HG03575 (cell line): ENCODE data around the gene STEAP1B.
"Not testable (repeated sequence)": the region's sequence is repeated elsewhere in the genome, so short reads cannot be mapped to it uniquely, and the experiment has no call there.

Experiments
- ATAC-seq: cut with Tn5 transposase; IDR thresholded peaks from one replicate; pipeline ENCODE4 v1.9.1; 2021; ENCODE audit not compliant: unreplicated experiment, insufficient number of reproducible peaks, low FRiP score; ENCODE audit errors: extremely low read depth

Gene STEAP1B

GRCh38 chr7:22441157-22441556 lies 58.8 kb downstream of the STEAP1B start:
- ATAC-seq, result no peak

DNA sequence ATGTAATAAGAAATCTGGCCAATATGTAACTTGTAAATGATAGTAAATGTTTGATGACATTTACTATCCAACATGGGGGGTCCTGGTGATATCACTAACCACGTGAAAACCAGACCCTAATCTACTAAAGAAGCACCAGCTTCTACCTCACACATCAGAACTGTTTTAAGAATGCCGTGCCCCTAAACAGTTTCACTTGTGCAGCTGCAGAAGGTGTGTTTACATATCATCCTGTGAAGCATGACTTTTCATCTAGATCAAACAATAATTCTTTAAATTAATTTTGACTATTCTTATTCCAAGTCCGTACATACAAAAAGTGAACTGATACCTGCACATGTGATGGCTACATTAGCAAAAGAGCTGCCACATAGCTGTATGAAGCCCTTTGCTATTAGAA lies 61.0 kb downstream of the STEAP1B start:
- ATAC-seq, result no peak

GRCh38 chr7:22436552-22436951 lies 63.4 kb downstream of the STEAP1B start:
- ATAC-seq, result not testable (repeated sequence)

GRCh38 chr7:22435720-22436119 lies 64.3 kb downstream of the STEAP1B start:
- ATAC-seq, result no peak

GRCh38 chr7:22435105-22435504 lies 64.9 kb downstream of the STEAP1B start:
- peak; percentile 73 for ATAC-seq

GRCh38 chr7:22433710-22434460 lies 66.1 kb downstream of the STEAP1B start:
- no peak for ATAC-seq

DNA sequence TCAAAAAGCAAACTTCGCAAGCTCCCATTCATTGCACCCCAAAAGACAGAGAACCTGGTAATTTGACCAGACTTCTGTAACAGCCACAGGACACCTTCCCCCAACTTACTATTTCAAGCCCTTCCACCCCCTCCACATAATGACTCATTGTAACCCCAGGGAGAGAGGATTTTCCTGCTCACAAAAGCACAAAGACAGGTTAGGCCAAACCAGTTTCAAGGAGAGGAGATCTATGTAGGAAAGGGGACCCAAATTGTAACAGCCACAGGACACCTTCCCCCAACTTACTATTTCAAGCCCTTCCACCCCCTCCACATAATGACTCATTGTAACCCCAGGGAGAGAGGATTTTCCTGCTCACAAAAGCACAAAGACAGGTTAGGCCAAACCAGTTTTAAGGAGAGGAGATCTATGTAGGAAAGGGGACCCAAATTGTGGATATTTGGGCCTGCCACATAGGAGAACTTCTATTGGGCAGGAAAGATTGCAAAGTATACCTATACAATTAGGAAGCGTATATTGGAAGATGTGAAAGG lies 66.8 kb downstream of the STEAP1B start:
- not testable (repeated sequence) for ATAC-seq

- no peak for ATAC-seq
Measured at GRCh38 chr7:22432203-22432718, 67.7 kb downstream of the STEAP1B start.

DNA sequence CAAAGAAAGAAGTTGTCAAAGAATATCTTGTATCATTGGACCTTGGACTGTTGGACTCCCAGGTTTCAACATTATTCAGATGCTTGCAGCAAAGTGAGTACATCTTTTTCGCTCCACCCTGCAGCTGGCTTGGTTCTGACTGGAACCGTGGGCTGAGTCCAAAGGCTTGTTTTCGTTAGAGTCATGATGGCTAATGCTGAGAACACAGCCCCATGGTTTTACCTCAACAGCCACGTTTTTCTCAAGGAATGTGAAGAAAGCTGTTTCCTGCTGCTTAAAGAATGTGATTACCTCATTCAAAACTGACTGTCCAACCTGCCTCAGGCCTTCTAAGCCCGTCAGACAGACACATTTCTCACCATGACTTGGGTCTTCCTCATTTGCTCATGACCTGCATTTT lies 69.5 kb downstream of the STEAP1B start:
- ATAC-seq, result no peak

- ATAC-seq, result no peak
Measured at GRCh38 chr7:22429386-22429785, 70.6 kb downstream of the STEAP1B start.

GRCh38 chr7:22427855-22428254 lies 72.1 kb downstream of the STEAP1B start:
- no peak for ATAC-seq

DNA sequence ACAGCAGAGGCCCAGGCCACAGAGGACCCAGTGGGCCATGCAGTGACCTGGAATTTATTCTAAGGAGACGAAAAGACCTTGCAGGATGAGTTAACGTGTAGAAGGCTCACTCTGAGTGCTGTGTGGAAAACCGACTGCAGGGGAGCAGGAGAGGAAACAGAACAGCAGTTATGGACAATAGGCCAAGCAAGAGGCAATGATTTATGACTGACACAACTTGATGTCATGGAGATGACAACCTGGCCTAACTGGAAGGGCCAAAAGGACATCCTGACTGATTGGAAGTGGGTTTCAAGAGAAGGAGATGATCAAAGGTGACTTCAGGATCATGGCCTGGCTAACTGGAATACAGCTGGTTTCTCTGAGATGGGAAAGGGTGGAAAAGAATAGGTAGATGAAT lies 72.9 kb downstream of the STEAP1B start:
- no peak for ATAC-seq

GRCh38 chr7:22426463-22427094 lies 73.4 kb downstream of the STEAP1B start:
- ATAC-seq, result no peak

DNA sequence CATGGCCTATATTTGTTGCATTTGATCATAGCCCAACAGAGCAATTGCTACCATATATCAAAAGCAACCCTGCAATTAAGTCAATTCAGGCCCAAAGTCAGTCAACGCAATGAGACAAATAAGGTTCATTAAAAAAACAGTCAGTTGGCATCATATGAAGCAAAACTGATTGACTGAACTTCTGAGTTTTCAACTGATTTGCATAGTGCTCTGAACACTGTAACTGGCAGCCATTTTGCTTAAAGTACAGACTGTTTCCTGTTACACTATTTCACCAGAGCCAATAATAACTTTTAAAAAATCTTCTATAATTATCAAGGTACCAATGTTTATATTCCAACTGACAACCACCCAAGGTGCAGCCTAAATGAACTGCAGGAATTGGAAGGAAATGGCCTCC lies 74.6 kb downstream of the STEAP1B start:
- ATAC-seq, result no peak

DNA sequence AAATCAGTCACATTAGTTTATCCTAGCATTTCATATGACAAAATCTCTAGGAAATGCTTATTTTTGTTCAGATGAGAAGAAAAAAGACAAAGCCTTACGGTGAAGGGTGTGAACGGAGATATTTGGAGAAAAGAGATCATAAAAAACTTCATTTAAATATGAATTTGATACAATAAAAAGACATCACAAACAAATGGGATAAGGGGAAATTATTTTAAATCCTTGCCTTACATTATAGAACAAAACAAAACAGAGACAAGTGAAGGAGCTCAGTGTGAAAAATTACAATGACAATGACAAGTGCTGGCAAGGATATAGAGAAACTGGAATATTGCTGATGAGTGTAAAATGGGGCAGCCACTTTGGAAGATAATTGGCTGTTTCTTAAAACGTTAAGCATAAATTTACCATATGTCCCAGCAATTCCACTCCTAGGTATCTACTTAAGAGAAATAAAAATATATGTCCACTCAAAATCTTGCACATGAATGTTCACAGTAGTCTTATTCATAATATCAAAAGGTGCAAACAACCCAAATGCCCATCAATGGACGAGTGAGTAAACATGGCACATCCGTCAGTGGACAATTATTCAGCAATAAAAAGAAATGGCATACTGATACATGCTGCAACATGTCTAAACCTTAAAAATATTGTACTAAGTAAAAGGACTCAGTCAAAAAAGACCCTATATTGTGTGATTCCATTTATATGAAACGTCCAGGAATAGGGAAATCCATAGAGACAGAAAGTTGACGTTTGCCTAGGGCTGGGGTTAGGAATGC lies 77.0 kb downstream of the STEAP1B start:
- ATAC-seq, result no peak

DNA sequence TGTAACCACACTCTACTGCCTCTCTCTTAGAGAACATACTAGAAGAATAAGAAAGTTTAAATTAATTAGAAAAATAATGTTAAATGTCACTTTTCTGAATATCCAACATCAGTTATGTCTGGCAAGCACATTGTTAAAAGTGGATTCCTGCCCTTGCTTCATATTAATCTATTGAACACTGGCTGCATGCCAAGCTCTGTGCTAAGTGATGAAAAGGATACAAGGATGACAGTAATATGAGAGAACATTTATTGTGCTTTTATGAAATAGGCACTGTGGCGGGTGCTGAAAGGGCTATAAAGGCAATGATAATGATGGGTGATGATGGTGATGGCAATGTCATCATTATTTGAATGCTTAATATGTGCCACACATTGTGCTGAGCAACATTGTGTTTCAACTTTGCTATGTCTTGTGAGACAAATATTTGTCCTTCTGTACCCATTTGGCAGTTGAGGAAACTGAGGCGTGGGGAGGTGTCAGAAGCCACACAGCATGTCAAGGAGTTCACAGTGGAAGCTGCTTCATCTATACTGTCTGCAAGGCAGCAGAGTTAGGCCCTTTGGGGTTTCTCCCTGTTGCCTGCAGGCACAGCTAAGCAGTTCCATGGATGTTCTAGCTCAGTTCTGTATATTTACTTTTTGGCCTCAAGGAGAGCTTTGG lies 78.9 kb downstream of the STEAP1B start:
- ATAC-seq, result no peak

DNA sequence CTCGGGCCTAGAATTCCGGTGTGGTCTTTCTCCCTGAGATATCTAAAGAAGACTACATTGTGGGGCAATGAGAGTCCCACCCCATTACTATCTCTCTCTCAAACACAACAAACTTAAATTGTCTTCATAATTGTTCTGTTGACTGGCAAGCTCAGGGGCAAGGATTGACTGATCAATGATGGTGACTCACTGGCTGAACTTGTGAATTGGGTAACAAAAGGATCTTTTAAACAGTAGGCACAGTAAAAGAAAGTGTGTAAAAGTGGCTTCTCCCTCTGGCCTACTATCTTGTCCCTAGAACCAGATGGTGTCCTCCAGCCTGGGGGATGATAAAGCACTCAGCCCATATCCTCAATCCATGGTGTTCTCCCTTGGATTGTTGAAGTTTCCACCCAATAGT lies 80.0 kb downstream of the STEAP1B start:
- no peak for ATAC-seq

GRCh38 chr7:22419488-22419887 lies 80.5 kb downstream of the STEAP1B start:
- ATAC-seq, result no peak
